Caki2 (cell line): ENCODE results near the gene MRGPRF. TPM values are rescaled to one million over a fixed set of nuclear protein-coding genes. Genes with fewer than 3 reads are reported as not detected.
A peak's percentile ranks its signal among the peaks of the same experiment; 100 is the strongest.

Experiments
- DNase-seq: peaks from one replicate; pipeline ENCODE4 v3.0.0-alpha.2; 2015; ENCODE audit warnings: low read depth
- in situ Hi-C: cut with HindIII; loops from 2 replicates; pipeline ENCODE4 v1.10.0; 2016; ENCODE audit warnings: low sequenced_read_pairs, low pct_unique_long_range_greater_than_20kb, mixed read lengths
- total RNA-seq: library from RNA; depleted of rRNA; stranded (reverse); fragments of >200 nt; shearing (Covaris generic); gene quantifications from 2 replicates; pipeline ENCODE4 v1.2.3, GENCODE V29; 2014; ENCODE audit warnings: low replicate concordance

Gene MRGPRF
- total RNA-seq, 1 experiment from 2014 or later, result not detected

DNA sequence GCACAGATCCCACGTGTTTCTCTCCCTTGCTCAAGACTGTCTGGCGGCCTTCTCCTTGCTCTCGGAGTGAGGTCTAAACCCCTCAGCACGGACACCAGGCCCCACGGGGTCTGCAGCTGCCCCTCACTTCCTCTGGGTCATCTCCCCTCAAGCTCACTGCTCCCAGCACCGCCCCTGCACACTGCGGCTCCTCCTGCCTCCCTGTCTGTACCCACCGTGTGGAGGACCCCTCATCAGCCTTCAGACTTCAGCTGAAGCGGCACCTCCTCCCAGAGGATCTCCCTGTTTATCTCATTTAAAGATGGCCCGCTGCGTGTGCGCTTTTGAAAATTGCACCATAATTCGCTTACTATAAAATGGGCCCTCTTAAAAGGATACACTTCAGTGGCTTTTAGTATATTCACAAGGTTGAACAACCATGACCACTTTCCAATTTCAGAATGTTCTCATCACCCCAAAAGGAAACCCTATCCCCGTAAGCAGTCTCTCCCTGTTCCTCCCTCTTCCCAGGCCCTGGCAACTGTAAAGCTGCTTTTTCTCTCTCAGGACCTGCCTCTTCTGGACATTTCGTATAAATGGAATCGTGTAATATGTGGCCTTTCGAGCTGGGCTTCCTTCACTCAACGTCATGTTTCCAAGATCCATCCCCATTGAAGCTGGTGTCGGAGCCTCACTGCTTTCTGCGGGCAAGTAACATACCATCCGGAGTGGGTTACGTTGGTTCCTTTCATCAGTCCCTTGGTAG lies 21.2 kb upstream of the MRGPRF start:
- in situ Hi-C loops, result no loop called here
- no peak for DNase-seq

DNA sequence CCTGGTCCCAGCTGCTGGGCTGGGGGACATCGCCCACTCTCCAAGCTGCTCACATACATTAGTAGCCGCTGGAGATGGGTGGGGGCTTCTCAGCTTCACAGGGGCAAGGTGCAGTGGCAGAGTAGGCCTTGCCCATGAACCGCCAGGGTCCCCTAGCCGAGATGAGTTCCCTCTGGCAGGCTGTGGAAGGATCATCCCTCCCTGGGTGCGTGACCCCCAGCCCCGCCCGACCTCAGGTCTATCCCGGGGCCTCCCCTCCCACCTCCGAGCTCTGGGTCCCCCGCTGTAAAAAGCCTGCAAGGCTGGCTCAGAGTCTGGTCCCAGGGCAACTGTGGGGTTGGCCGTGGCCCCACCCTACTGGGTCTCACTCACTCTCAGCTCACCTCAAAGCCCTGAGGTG lies 20.4 kb upstream of the MRGPRF start:
- in situ Hi-C loops, result no loop called here
- no peak for DNase-seq

- DNase-seq, result no peak
- in situ Hi-C loops, result no loop called here
Observed at GRCh38 chr11:69032833-69033232, 19.8 kb upstream of the MRGPRF start.

GRCh38 chr11:69030301-69030700 lies 17.3 kb upstream of the MRGPRF start:
- in situ Hi-C loops, result no loop called here
- no peak for DNase-seq

DNA sequence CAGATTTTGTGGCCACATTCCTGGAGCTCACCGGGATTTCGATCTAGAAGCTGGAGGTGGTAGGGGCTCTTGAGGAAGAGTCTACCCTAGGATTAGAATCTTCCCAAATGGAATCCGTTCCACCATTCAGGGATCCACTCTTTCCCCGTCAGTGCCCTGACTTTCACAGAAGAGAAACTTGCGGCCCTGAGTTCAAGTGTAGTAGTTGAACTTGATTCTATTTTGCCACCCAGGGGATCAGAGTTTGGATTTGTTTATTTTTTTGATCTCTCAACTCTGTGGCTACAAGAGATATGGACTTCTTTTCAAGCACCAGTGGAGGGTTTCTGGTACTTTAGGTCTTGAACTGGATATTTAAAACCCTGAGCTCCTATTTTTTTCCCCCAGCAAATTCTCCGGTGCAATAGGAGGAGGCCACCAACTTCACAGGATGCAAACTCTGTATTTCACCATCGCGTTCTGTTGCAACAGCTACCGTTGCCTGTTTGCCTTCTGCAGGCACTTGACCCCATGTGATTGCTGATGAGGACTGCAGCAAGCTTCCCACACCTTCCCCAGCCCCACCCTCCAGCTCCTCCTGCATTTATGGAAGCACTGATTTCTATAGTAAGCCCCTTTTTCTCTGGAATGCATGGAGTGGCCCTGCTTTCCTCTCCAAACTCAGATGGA lies 14.8 kb upstream of the MRGPRF start:
- no peak for DNase-seq
- in situ Hi-C loops, result no loop called here

- no peak for DNase-seq
- in situ Hi-C loops, result no loop called here
Observed at GRCh38 chr11:69024509-69024908, 11.5 kb upstream of the MRGPRF start.

GRCh38 chr11:69022260-69022659 lies 9.2 kb upstream of the MRGPRF start:
- DNase-seq, result no peak
- in situ Hi-C loops, result no loop called here

DNA sequence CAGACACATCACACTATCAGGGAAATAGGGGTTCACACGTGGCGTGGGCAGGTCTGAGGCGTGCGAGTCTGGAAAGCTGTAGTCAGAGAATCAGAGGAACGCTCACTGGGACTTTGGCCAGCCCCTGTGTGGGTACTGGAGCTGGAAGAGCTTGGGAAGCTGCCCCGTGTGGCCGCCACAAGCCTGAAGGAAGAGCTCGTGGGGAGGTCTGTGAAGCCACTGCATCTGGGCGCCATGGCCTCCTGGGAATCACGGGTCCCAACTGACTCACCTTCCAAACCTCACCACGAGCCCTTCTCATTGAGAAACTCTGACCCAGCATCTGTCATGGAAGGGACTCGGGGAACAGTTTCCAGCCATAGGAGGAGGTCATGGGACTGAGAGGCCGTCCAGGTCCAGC lies 5.9 kb upstream of the MRGPRF start:
- in situ Hi-C loops, result no loop called here
- no peak for DNase-seq

DNA sequence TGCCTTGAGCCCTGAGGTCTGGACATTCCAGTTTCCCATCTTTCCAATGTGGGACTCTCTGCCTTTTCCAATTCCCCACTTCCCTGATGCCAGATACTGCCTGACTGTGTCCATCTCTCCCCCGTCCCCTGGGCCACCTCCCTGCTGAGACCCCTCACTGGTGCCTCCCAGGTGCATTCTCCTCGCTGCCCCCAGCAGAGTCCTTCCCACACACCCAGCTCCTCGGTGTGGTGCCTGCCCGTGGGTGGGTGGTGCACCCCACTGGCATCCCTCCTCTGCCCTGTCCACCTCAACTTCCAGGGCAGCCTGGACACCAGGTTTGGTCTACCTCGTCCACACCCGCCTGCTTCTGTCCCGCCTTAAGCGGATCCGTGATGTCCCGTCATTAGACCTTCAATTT lies 4.9 kb upstream of the MRGPRF start:
- in situ Hi-C loops, result no loop called here
- DNase-seq, result no peak

DNA sequence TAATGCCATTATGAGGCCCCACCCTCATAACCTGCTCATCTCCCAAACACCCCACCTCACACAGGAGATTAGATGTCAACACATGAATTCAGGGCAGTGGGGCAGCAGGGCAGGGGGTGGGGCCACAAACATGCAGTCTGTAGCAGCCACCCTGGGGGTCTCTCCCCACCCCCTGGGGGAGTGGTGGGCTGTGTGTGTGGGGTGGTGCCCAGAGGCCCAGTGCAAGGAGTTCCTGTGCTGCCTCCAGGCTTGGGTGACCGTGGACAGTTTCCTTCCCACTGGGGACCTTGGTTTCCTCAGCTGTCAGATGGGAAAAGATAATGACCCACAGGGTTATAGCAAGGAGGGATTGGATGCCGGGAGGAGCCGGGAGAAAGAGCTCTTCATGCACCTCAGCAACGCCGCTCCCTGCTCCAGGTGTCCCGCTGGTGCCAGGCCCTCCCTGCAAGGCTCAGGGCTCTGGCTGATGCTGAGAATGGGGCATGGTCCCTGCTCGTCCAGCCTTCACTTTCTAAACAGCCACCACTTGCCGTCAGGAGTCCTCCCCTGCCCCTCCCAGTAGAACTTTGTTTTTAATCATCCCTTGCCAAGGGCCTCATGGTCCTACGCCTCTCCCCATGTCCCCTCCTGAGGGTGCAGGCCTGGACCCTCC lies 2.0 kb upstream of the MRGPRF start:
- in situ Hi-C loops, result no loop called here
- DNase-seq, result no peak

DNA sequence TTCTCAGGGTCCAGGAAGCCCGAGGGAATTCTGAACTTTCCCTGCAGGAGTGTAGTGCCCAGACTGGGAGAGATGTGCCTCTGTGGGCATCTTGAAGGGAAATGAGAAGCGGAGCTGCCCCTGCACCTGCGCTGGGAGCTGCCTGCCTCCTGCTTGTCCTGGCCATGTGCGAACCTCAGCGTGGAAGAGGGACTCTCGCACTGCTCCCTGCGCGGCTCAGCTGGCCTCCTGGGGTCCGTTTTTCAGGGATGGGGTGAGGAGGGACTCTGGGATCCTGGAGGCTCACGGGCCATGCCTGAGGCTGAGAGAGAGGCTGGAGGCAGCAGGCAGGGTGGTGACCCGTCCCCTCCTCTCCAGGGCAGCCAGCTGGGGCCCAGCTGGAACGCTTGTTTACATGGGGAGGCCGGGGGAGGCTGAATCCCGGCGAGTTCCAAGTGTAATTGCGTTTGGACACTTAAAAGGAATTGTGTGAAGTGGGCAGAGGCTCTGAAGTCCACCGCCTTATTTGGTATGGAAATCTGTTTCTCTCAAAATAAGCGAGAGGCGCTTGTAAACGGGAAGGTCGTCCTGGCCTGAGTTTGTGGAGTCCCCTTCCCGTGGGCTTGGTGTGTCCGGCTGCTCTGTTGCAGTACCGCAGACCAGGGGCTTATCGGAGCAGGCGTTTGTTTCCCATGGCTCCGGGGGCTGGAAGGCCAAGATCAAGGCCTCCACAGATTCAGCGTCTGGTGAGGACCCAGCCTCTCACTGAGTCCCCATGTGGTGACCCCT lies 1.2 kb upstream of the MRGPRF start:
- no peak for DNase-seq
- in situ Hi-C loops, result no loop called here

DNA sequence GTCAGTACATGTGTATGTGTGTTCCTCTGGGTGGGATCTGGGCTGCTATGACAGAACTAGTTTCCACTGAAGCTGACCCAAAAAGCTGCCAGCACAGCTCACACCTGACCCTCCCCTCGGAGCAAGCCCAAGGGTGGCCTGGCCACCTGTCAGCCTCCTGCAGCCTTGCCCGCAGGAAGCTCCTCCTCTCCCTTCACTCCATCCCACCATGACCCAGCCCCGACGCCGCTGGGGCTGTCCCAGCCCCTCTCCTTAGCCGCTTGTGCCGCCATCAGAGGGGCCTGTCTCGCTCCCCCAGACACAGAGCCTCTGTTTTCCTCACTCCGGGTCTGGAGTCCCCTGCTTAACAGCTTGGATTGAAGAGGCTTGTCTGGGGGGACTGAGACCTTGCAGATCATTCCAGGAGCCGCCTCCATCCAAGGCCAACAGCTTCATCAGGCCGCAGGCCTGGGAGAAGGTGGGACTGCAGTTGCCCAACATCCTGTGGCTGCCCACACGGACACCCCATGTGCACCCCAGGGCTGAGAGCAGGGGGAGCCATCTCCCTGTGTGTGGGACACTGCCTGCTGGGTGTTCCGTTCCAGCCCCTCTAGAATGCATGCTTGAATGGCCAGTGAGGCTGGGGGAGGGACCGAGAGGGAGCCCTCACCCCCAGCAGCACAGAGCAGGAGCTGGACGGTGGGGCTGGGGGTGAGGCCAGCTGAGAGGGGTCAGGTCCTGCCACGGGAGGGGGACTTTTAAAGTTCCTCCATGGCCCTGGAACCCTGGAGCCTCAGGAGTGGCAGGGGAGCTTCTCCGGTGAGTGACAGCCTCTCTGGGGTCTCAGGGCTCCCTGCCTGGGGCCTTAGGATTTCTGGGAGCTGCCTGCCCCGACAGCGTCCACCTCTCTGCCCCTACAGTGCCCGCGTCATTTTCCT lies 696 bp downstream of the MRGPRF start:
- in situ Hi-C loops, result no loop called here
- no peak for DNase-seq

GRCh38 chr11:69011624-69012091 lies 1.4 kb downstream of the MRGPRF start:
- in situ Hi-C loops, result no loop called here

DNA sequence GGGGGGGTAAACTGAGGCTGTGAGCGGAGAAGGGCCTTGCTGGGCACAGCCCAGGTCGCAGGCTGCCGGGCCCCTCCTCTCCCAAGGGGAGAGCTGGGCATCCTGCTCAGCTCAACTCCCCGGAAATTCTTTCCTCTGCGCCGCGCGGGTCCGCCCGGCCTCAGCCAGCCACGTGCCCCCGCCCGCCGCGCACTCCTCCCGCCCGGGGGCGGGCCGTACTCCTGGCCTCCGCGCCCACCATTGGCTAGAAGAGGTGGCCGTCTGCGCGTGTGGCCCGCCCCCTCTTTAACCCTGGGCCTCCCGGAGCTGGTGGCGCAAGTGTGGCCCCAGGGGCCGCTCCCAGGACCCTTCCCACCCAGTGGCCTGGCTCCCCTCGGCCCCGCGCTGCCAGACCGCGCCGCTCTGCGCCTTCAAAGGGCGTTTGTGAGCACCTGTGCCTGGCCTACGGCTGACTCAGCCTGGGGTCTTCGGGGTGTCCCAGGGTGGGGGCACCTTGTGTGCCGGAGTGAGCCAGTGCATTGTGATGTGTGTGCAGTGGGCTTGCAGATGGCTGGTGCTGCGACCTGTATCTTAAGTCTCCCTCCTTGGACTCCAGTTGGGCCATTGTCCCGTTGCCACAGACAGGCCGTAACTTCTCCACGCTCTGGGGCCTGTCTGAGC lies 2.0 kb downstream of the MRGPRF start:
- in situ Hi-C loops, result no loop called here
- DNase-seq, result peak; percentile 10

More at GRCh38 chr11:69011624-69012091, 1.4 kb downstream of the MRGPRF start:
- DNase-seq, result no peak

DNA sequence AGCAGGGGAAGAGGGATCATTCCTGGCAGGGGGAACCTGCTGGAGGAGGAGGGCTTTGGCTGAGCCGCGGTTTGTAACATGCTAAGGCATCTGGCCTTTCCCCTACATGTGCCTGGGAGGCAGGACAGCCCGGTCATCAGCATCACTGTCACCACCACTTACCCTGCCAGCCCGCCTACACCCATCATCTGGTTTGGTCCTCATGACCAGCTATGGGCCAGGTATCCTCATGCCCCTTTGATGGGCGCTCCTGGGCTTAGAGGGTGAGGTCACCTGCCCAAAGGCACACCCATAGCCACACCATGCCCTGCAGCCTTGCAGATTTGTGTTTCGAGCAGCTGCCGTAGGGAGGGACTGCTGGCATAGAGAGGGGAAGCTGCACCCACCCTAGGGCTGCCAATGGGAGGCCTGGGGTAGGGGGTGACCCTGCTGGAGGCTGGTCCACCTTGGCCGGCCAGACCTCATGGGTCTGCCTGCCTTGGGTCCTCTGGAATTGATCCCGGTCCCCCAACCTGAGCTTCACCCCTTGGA lies 2.6 kb downstream of the MRGPRF start:
- DNase-seq, result peak; percentile 15
- in situ Hi-C loops, result no loop called here

- in situ Hi-C loops, result no loop called here
- no peak for DNase-seq
Observed at GRCh38 chr11:69009441-69010211, 3.4 kb downstream of the MRGPRF start.
